CD4-positive, alpha-beta T cell (primary cell): Measurements from ENCODE around the gene KCND3. TPM values are rescaled to one million over a fixed set of nuclear protein-coding genes. Genes with fewer than 3 reads are reported as not detected.

Source experiments
- ATAC-seq: fragments of 200-7000 bp; cut with Tn5 transposase; one replicate; pipeline ENCODE4 v1.10.0; 2022; ENCODE audit warnings: mild to moderate bottlenecking; ENCODE audit not compliant: poor library complexity
- CTCF ChIA-PET: fragments of 350-600 bp; sonication (Branson Sonifier 250); formaldehyde crosslinking; loops from one replicate; lab custom pipeline; 2021; ENCODE audit warnings: antibody characterized with exemption, inconsistent platforms; lab: Charles Lee
- POLR2A ChIA-PET: fragments of 350-600 bp; sonication (Branson Sonifier 250); formaldehyde crosslinking; loops from one replicate; lab custom pipeline; 2021; ENCODE audit warnings: antibody characterized with exemption, inconsistent platforms; lab: Charles Lee
- DNase-seq, 14 experiments: peaks; one replicate each; pipeline ENCODE4 v3.0.0-alpha.2; 2013 to 2020; ENCODE audit warnings: mixed read lengths in 2 of 14
- H3K27ac ChIP-seq, 2 donors: one replicate each; pipeline versions ENCODE4 v1.5.1 to v1.7.0; 2013; ENCODE audit warnings: low read length in 2 of 2, low read depth in 1 of 2, mild to moderate bottlenecking in 1 of 2
- H3K27me3 ChIP-seq, 2 experiments: 1 replicate in 1 of 2; 2 replicates in 1 of 2; pipeline versions ENCODE4 v1.6.1 to v1.7.0; 2013; ENCODE audit warnings: low read length in 2 of 2, control low read depth in 1 of 2, mild to moderate bottlenecking in 1 of 2, moderate library complexity in 1 of 2; ENCODE audit not compliant: insufficient read depth in 2 of 2, control insufficient read depth in 1 of 2
- H3K36me3 ChIP-seq: one replicate; pipeline ENCODE4 v1.6.1; 2013; ENCODE audit warnings: low read length, control low read depth; ENCODE audit not compliant: insufficient read depth
- H3K4me1 ChIP-seq: one replicate; pipeline ENCODE4 v1.6.1; 2013; ENCODE audit warnings: low read length, control low read depth; ENCODE audit not compliant: insufficient read depth
- H3K4me3 ChIP-seq: one replicate; pipeline ENCODE4 v1.5.1; 2013; ENCODE audit warnings: mild to moderate bottlenecking, low read length, moderate library complexity
- H3K9me3 ChIP-seq, 2 experiments: 1 replicate in 1 of 2; 2 replicates in 1 of 2; pipeline versions ENCODE4 v1.6.1 to v1.7.0; 2013; ENCODE audit warnings: low read length in 2 of 2, mild to moderate bottlenecking in 2 of 2, control low read depth in 1 of 2, moderate library complexity in 1 of 2; ENCODE audit not compliant: control insufficient read depth in 1 of 2, insufficient read depth in 1 of 2
- H3K27ac Mint-ChIP-seq: one replicate; pipeline ENCODE4 v1.8.0; 2020; ENCODE audit warnings: mixed read lengths
- H3K27me3 Mint-ChIP-seq: one replicate; pipeline ENCODE4 v1.8.0; 2021; ENCODE audit warnings: mixed read lengths
- H3K36me3 Mint-ChIP-seq: one replicate; pipeline ENCODE4 v1.8.0; 2021; ENCODE audit warnings: low read depth, mixed read lengths
- H3K4me1 Mint-ChIP-seq: one replicate; pipeline ENCODE4 v1.8.0; 2021; ENCODE audit warnings: low read depth, mixed read lengths
- H3K4me3 Mint-ChIP-seq: one replicate; pipeline ENCODE4 v1.8.0; 2020; ENCODE audit warnings: mild to moderate bottlenecking, mixed read lengths
- H3K9me3 Mint-ChIP-seq: one replicate; pipeline ENCODE4 v1.8.0; 2020; ENCODE audit warnings: mixed read lengths
- intact Hi-C, 2 experiments: fragments of 100-400 bp; cut with DNase I in 1 of 2; cut with micrococcal nuclease in 1 of 2; formaldehyde crosslinking; loops; one replicate each; pipeline versions ENCODE4 v1.15.1 to v1.9.0; 2023 to 2025; cut with DNase I, micrococcal nuclease
- total RNA-seq, 174 experiments: library from RNA in 2 of 174; stranded (reverse) in 2 of 174; gene quantifications; one replicate each; pipeline ENCODE4 v1.2.3 and lab custom pipeline; 2021 to 2026
- TF ChIP-seq, protein P1 (sequence below): fragments of 200-600 bp; IDR thresholded peaks from one replicate; pipeline ENCODE4 v1.8.0; 2022; ENCODE audit warnings: antibody characterized with exemption, mild to moderate bottlenecking

Gene KCND3
- total RNA-seq, 2 experiments from 2014 or later: 0.05 TPM; not detected in 1

DNA sequence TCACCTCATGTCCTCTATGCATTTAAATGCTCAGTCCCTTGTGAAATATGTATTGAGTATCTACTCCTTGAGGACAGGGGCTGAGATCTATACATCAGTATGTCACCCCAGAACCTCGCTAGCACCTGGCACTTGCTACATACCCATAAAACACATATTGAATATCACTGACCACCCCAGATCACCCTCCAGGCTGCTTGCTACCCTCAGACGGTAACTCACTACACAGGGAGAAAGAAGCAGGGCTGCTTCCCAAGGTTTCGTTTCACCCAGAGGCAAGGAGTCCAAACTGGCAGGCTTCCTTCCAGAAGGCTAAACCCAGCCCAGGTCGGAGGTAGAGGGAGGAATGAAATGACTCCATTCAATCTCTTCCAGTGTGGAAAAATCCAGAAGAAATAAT, 258.8 kb downstream of the KCND3 start:
- no peak for ATAC-seq
- POLR2A ChIA-PET: interaction anchor here (0.6 kb wide), 1 partner anchor 24 kb away, joined by 3 read pairs; no protein-coding TSS in a partner anchor

DNA sequence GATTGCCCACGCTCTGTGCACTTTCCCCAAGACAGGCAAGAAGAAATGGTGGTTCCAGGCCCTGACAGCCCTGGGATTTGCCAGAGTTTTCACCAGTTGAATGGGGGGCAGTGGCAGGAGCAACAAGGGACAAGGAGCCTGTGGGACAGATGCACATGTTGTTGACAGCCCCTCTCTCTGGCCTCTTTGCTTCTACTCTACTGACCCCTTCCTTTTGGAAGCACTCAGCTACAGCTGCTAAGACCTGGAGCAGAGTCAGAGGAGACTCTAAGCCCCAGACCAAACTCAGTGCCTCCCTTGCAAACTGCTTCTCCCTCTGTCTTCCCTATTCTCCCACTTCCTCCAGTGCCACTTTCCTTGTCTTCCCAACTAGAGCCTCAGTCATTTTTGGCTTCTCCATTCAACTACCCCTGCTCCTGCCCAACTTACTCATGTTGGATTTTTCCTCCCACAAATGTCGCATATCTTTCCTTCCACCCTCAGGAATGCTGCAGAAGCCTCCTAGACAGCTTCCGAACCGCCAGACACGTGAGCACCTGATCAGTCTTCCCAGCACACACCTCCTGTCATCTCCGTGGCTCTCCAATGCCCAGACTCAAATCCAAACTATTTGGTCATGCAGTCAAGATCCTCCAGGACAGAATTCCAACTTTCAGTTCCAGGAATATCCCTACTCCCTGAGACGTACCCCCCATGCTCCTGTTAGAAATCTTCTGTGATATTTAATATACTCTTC, 259.4 kb downstream of the KCND3 start:
- TF ChIP-seq, protein P1, sequence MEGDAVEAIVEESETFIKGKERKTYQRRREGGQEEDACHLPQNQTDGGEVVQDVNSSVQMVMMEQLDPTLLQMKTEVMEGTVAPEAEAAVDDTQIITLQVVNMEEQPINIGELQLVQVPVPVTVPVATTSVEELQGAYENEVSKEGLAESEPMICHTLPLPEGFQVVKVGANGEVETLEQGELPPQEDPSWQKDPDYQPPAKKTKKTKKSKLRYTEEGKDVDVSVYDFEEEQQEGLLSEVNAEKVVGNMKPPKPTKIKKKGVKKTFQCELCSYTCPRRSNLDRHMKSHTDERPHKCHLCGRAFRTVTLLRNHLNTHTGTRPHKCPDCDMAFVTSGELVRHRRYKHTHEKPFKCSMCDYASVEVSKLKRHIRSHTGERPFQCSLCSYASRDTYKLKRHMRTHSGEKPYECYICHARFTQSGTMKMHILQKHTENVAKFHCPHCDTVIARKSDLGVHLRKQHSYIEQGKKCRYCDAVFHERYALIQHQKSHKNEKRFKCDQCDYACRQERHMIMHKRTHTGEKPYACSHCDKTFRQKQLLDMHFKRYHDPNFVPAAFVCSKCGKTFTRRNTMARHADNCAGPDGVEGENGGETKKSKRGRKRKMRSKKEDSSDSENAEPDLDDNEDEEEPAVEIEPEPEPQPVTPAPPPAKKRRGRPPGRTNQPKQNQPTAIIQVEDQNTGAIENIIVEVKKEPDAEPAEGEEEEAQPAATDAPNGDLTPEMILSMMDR: no peak
- Histone ChIP-seq H3K36me3 (no peaks in the 10 kb centered on the region), H3K4me1 (peaks cover 7% of the 10 kb centered on the region), H3K27ac (no peak overlapping the region), H3K4me3 (no peak overlapping the region), H3K9me3 (no peaks in the 10 kb centered on the region), H3K27me3 (no peaks in the 10 kb centered on the region)
- Mint-ChIP-seq H3K4me3 (no peak overlapping the region), H3K36me3 (no peaks in the 10 kb centered on the region), H3K4me1 (no peaks in the 10 kb centered on the region), H3K27ac (no peak overlapping the region), H3K9me3 (no peaks in the 10 kb centered on the region), H3K27me3 (no peaks in the 10 kb centered on the region)
- ChIA-PET POLR2A (no interaction called here), CTCF (no interaction called here)
- no peak for DNase-seq
- ATAC-seq: no peak
- intact Hi-C loops: no loop called here

More for the DNA sequence above, 258.8 kb downstream of the KCND3 start:
- no peaks in the 10 kb centered on the region for H3K27me3 Mint-ChIP-seq
- DNase-seq: no peak
- H3K36me3 Mint-ChIP-seq: no peaks in the 10 kb centered on the region
- TF ChIP-seq, protein P1: no peak
- H3K4me1 ChIP-seq: peaks cover 7% of the 10 kb centered on the region
- H3K27ac ChIP-seq: no peak overlapping the region
- intact Hi-C loops: no loop called here
- no peak overlapping the region for H3K4me3 ChIP-seq
- H3K9me3 Mint-ChIP-seq: no peaks in the 10 kb centered on the region
- no peaks in the 10 kb centered on the region for H3K4me1 Mint-ChIP-seq
- no peaks in the 10 kb centered on the region for H3K9me3 ChIP-seq
- no peak overlapping the region for H3K27ac Mint-ChIP-seq
- peaks cover 0 to under 1% of the 10 kb centered on the region in 2 experiments for H3K27me3 ChIP-seq
- no peaks in the 10 kb centered on the region for H3K36me3 ChIP-seq
- CTCF ChIA-PET: no interaction called here
- no peak overlapping the region for H3K4me3 Mint-ChIP-seq

DNA sequence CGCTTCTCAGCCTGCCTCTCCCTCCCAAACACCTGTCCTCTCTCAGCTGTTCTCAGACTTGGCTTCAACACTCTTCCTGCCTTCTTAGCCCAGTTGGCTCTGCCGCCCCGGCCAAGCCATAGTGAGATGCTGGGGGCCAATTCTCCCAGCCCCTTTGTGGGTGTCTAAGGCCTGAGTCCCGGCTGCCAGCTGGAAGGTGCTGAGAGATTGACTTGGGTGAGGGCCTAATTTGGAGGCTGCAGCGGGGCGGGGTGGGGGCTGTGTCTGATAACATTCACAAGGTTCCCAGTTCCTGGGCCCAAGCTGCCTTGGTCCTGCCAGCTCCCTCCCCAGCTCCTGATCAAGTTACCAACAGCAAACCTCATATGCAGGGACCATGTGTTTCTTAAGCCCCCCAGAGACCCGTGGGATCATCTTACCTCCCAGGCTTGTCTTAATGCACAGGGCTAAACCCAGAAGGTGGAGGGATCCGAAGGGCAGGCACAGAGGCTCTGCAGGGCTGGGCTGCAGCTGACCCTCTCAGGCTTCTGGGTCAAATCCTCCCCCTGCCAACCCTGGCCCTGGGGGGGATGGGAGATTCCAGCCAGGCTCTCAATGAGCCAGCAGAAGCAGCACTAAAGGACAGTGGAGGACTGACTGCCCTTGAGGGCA, 260.1 kb downstream of the KCND3 start:
- H3K27me3 ChIP-seq: no peaks in the 10 kb centered on the region
- ChIA-PET CTCF (interaction anchor here (1.8 kb wide), 1 partner anchor 40 kb away, joined by 6 read pairs; no protein-coding TSS in a partner anchor), POLR2A (interaction anchor here (1.1 kb wide), 1 partner anchor 84 kb away, joined by 3 read pairs; no protein-coding TSS in a partner anchor)
- no peak overlapping the region for H3K27ac ChIP-seq
- H3K27me3 Mint-ChIP-seq: no peaks in the 10 kb centered on the region
- TF ChIP-seq, protein P1: no peak
- no peaks in the 10 kb centered on the region for H3K9me3 Mint-ChIP-seq
- H3K27ac Mint-ChIP-seq: no peak overlapping the region
- DNase-seq (no peak), ATAC-seq (no peak)
- intact Hi-C loops: no loop called here
- H3K9me3 ChIP-seq: no peaks in the 10 kb centered on the region
- H3K4me1 ChIP-seq: peaks cover 11% of the 10 kb centered on the region
- no peak overlapping the region for H3K4me3 Mint-ChIP-seq
- peaks cover 2% of the 10 kb centered on the region for H3K4me1 Mint-ChIP-seq
- H3K36me3 ChIP-seq: no peaks in the 10 kb centered on the region
- H3K4me3 ChIP-seq: no peak overlapping the region
- H3K36me3 Mint-ChIP-seq: no peaks in the 10 kb centered on the region
